Ovary (tissue), 10 donors: ENCODE results near the gene MVD. TPM values are rescaled to one million over a fixed set of nuclear protein-coding genes. Genes with fewer than 3 reads are reported as not detected.

ENCODE experiments used
- DNase-seq, 5 donors: peaks; one replicate each; pipeline ENCODE4 v3.0.0-alpha.2; 2019 to 2020
- H3K27ac ChIP-seq, 2 donors: fragments of 200-600 bp; one replicate each; pipeline versions ENCODE4 v1.5.1 to v1.8.0; 2019 to 2022
- H3K27me3 ChIP-seq: fragments of 200-600 bp; one replicate; pipeline ENCODE4 v1.8.0; 2022
- H3K36me3 ChIP-seq: fragments of 200-600 bp; sonication (generic); one replicate; pipeline ENCODE4 v1.5.1; 2019
- H3K4me1 ChIP-seq: one replicate; pipeline ENCODE4 v1.8.1; 2013; ENCODE audit warnings: mild to moderate bottlenecking, moderate library complexity; ENCODE audit not compliant: insufficient read depth
- H3K4me3 ChIP-seq: fragments of 200-600 bp; sonication (generic); one replicate; pipeline ENCODE4 v1.5.1; 2017
- H3K9me3 ChIP-seq, 2 donors: fragments of 200-600 bp in 1 of 2; sonication (generic) in 1 of 2; one replicate each; pipeline versions ENCODE4 v1.5.1 to v1.8.1; 2013 to 2019; ENCODE audit warnings: mild to moderate bottlenecking in 1 of 2, moderate library complexity in 1 of 2
- CTCF ChIP-seq, 3 donors: fragments of 450-650 bp in 2 of 3; fragments of 200-600 bp in 1 of 3; IDR thresholded peaks; one replicate each; pipeline versions ENCODE4 v1.5.1 to v1.8.0; 2016 to 2022; ENCODE audit warnings: antibody characterized with exemption in 3 of 3, mild to moderate bottlenecking in 1 of 3
- EP300 ChIP-seq: sonication (generic); formaldehyde crosslinking; IDR thresholded peaks from one replicate; pipeline ENCODE4 v1.6.1; 2017; ENCODE audit warnings: antibody characterized with exemption
- POLR2A ChIP-seq: fragments of 450-650 bp; IDR thresholded peaks from one replicate; pipeline ENCODE4 v1.6.1; 2017; ENCODE audit warnings: antibody characterized with exemption, mild to moderate bottlenecking, moderate library complexity
- WGBS, 3 donors: extraction: QIAGEN DNeasy Blood & Tissue Kit in 1 of 3; methylation state at CpG; one replicate each; pipeline versions ENCODE4 v1.1.5 to v1.1.7; 2013 to 2017; 5-methylcytosine and 5-hydroxymethylcytosine counted together
- intact Hi-C, 4 donors: fragments of 100-400 bp; cut with DNase I; formaldehyde crosslinking; loops; one replicate each; pipeline versions ENCODE4 v1.11.0 to v1.15.1; 2022 to 2023
- long read RNA-seq, 3 donors: library from polyadenylated mRNA in 2 of 3; unstranded in 2 of 3; transcript quantifications; one replicate each; pipeline ENCODE4 v2.0.0 and lab custom pipeline, GENCODE V29; 2021 to 2026
- polyA plus RNA-seq, 2 donors: library from polyadenylated mRNA; stranded (reverse); fragments of 200-250 nt in 1 of 2; fragments of 350-450 nt in 1 of 2; fragmentation: Illumina TruSeq in 1 of 2; extraction: RNeasy Lipid Tissue Mini Kit (QIAGEN cat#74804) in 1 of 2; gene quantifications; one replicate each; pipeline ENCODE4 v1.2.3, GENCODE V29; 2013 to 2014
- total RNA-seq, 7 donors: library from RNA; depleted of rRNA in 2 of 7; stranded (reverse); fragments of >200 nt in 2 of 7; fragmentation: NEBNext Ultra II Directional in 3 of 7; extraction: Animal tissue kit (Norgen Biotek cat#: 25700) in 3 of 7; gene quantifications; one replicate each; pipeline versions ENCODE4 v1.1.0 to v1.2.4, GENCODE V29; 2016 to 2023
- donor health status: DM: no; HTN: no; CAD: no; lungs with moderate emphysema.
- donor health status: DM: no; HTN: no; CAD: no.
- donor health status: Bipolar disorder and iron deficiency.
- donor health status: DM: yes; HTN: yes; CAD: no.
- donor health status: DM: no; HTN: no; CAD: no.
- donor health status: DM: yes; HTN: yes; CAD: no.

MVD gene
- total RNA-seq: 100 to 1,000 TPM in 1 of 7 donors, 10 to 100 TPM in 5, 1 to 10 TPM in 1; 9.1 to 135 (median 20.9) TPM
- polyA plus RNA-seq: 10 to 100 TPM in 1 of 2 donors, 1 to 10 TPM in 1; 9.2 to 22.6 TPM
- long read RNA-seq, donor 1, transcript MVD-201 (10 exons, 1,823 nt): major isoform, 214 of 257 reads
- long read RNA-seq, donor 1, partial matches to known transcripts: 10 of 257 reads
- long read RNA-seq, donor 1, other reads (novel, unspliced or antisense): 31 of 257 reads
- long read RNA-seq, donor 2, transcript MVD-201 (10 exons, 1,823 nt): major isoform, 14 of 45 reads
- long read RNA-seq, donor 2, partial matches to known transcripts: 22 of 45 reads
- long read RNA-seq, donor 2, other reads (novel, unspliced or antisense): 7 of 45 reads
- long read RNA-seq, donor 3, transcript MVD-201 (10 exons, 1,823 nt): major isoform, 26 of 44 reads
- long read RNA-seq, donor 3, partial matches to known transcripts: 2 of 44 reads
- long read RNA-seq, donor 3, other reads (novel, unspliced or antisense): 8 of 44 reads

GRCh38 chr16:88662843-88663606, at the start of gene MVD:
MVD (minus strand) TSS chr16:88663091; CDS start chr16:88663080, 11 bp downstream.
- peak; percentile 96 to 97 (median 96) for DNase-seq
- Histone ChIP-seq H3K27ac (peak within 1 kb of the TSS in 1 of 2 donors; percentile 35), H3K9me3 (no peaks in the 10 kb centered on the region), H3K27me3 (no peaks in the 10 kb centered on the region), H3K4me1 (peaks cover 3% of the 10 kb centered on the region), H3K36me3 (no peaks in the 10 kb centered on the region), H3K4me3 (peak within 1 kb of the TSS; percentile 70)
- TF ChIP-seq POLR2A (peak; percentile 63), EP300 (no peak), CTCF (IDR thresholded peaks at IDR 0.05) (peak in 1 of 3 donors; percentile 31)
- intact Hi-C loops: no loop called here
- WGBS, 3 donors: 0 to 1% (median 0%) methylated on average over 60 to 88 of the region's 88 CpGs

GRCh38 chr16:88712362-88712979, 49.6 kb upstream of the MVD start:
- 76 to 82% (median 77%) methylated on average over 13 to 25 of the region's 25 CpGs for WGBS, 3 donors
- no peak overlapping the region for H3K27ac ChIP-seq

GRCh38 chr16:88711750-88712340, 49.0 kb upstream of the MVD start:
- intact Hi-C loops: no loop called here
- H3K27me3 ChIP-seq: no peaks in the 10 kb centered on the region
- no peak for TF ChIP-seq EP300
- TF ChIP-seq CTCF (IDR thresholded peaks at IDR 0.05): no peak
- no peak for TF ChIP-seq POLR2A
- H3K9me3 ChIP-seq: no peaks in the 10 kb centered on the region
- peaks cover 2% of the 10 kb centered on the region for H3K4me1 ChIP-seq
- H3K27ac ChIP-seq: no peak overlapping the region
- no peak overlapping the region for H3K4me3 ChIP-seq
- 68 to 84% (median 83%) methylated on average over 17 to 18 of the region's 18 CpGs for WGBS, 3 donors
- H3K36me3 ChIP-seq: no peaks in the 10 kb centered on the region
- DNase-seq: no peak

More at GRCh38 chr16:88712362-88712979, 49.6 kb upstream of the MVD start:
- TF ChIP-seq CTCF (IDR thresholded peaks at IDR 0.05) (no peak), POLR2A (no peak), EP300 (no peak)
- H3K4me1 ChIP-seq: no peaks in the 10 kb centered on the region
- no peak overlapping the region for H3K4me3 ChIP-seq
- H3K9me3 ChIP-seq: no peaks in the 10 kb centered on the region
- no peaks in the 10 kb centered on the region for H3K27me3 ChIP-seq
- no peaks in the 10 kb centered on the region for H3K36me3 ChIP-seq
- DNase-seq: no peak
- intact Hi-C loops: no loop called here

GRCh38 chr16:88710556-88710955, 47.7 kb upstream of the MVD start:
- Histone ChIP-seq H3K4me3 (no peak overlapping the region), H3K27me3 (no peaks in the 10 kb centered on the region), H3K36me3 (no peaks in the 10 kb centered on the region), H3K4me1 (peaks cover 3% of the 10 kb centered on the region), H3K27ac (no peak overlapping the region), H3K9me3 (no peaks in the 10 kb centered on the region)
- intact Hi-C loops: no loop called here
- 64 to 73% (median 65%) methylated on average over 15 to 16 of the region's 16 CpGs for WGBS, 3 donors
- no peak for DNase-seq
- TF ChIP-seq POLR2A: no peak
- no peak for TF ChIP-seq CTCF (IDR thresholded peaks at IDR 0.05)
- TF ChIP-seq EP300: no peak
